Suprapubic skin (tissue), 4 donors: ENCODE results near the gene SLC9A2. TPM values are rescaled to one million over a fixed set of nuclear protein-coding genes. Genes with fewer than 3 reads are reported as not detected.

Experiments
- DNase-seq, 2 donors: peaks; one replicate each; pipeline ENCODE4 v3.0.0-alpha.2; 2019; ENCODE audit warnings: low spot score in 2 of 2
- H3K27ac ChIP-seq: fragments of 200-600 bp; sonication (generic); one replicate; pipeline ENCODE4 v1.5.1; 2019
- H3K27me3 ChIP-seq: fragments of 200-600 bp; sonication (generic); one replicate; pipeline ENCODE4 v1.5.1; 2019
- H3K36me3 ChIP-seq: fragments of 200-600 bp; sonication (generic); one replicate; pipeline ENCODE4 v1.5.1; 2019
- H3K4me1 ChIP-seq: fragments of 200-600 bp; sonication (generic); one replicate; pipeline ENCODE4 v1.5.1; 2019
- H3K4me3 ChIP-seq: fragments of 200-600 bp; sonication (generic); one replicate; pipeline ENCODE4 v1.5.1; 2019; ENCODE audit warnings: mild to moderate bottlenecking
- H3K9me3 ChIP-seq: fragments of 200-600 bp; sonication (generic); one replicate; pipeline ENCODE4 v1.5.1; 2019
- CTCF ChIP-seq, 2 donors: fragments of 200-600 bp in 1 of 2; fragments of 450-650 bp in 1 of 2; sonication (generic) in 1 of 2; IDR thresholded peaks; one replicate each; pipeline ENCODE4 v1.5.1; 2016 to 2019; ENCODE audit warnings: antibody characterized with exemption in 2 of 2, mild to moderate bottlenecking in 1 of 2, moderate library complexity in 1 of 2
- EP300 ChIP-seq: sonication (generic); formaldehyde crosslinking; IDR thresholded peaks from one replicate; pipeline ENCODE4 v1.6.1; 2017; ENCODE audit warnings: antibody characterized with exemption
- POLR2A ChIP-seq, 2 donors: fragments of 450-650 bp; IDR thresholded peaks; one replicate each; pipeline ENCODE4 v1.6.1; 2017; ENCODE audit warnings: antibody characterized with exemption in 2 of 2, mild to moderate bottlenecking in 2 of 2, moderate library complexity in 2 of 2
- POLR2AphosphoS5 ChIP-seq, 3 donors: sonication (generic); formaldehyde crosslinking; IDR thresholded peaks; one replicate each; pipeline ENCODE4 v1.6.1; 2017; ENCODE audit warnings: antibody characterized with exemption in 3 of 3
- WGBS: methylation state at CpG from one replicate; pipeline ENCODE4 v1.1.5; 2018; 5-methylcytosine and 5-hydroxymethylcytosine counted together
- total RNA-seq, 4 donors: library from RNA; depleted of rRNA; stranded (reverse); fragments of >200 nt; gene quantifications; one replicate each; pipeline ENCODE4 v1.1.0, GENCODE V29; 2016

SLC9A2 gene
- total RNA-seq, 4 donors from 2014 or later, result 1.2 to 3.9 (median 2.8) TPM

- no peaks in the 10 kb centered on the region for H3K9me3 ChIP-seq
- WGBS, result 0% methylated on average over 14 of the region's 52 CpGs
Measured at GRCh38 chr2:102736410-102737409, 117.4 kb downstream of the SLC9A2 start.

GRCh38 chr2:102737431-102737830 lies 118.1 kb downstream of the SLC9A2 start:
- H3K9me3 ChIP-seq, result no peaks in the 10 kb centered on the region
- peaks cover 16% of the 10 kb centered on the region for H3K4me1 ChIP-seq
- no peak overlapping the region for H3K27ac ChIP-seq
- H3K36me3 ChIP-seq, result no peaks in the 10 kb centered on the region
- 93% methylated on average over 1 of the region's 1 CpG for WGBS
- H3K4me3 ChIP-seq, result peak overlapping the region; percentile 94
- TF ChIP-seq POLR2AphosphoS5 (IDR thresholded peaks at IDR 0.05) (no peak), POLR2A (IDR thresholded peaks at IDR 0.05) (no peak), EP300 (no peak), CTCF (IDR thresholded peaks at IDR 0.05) (no peak)
- H3K27me3 ChIP-seq, result no peaks in the 10 kb centered on the region
- no peak for DNase-seq

More at GRCh38 chr2:102736410-102737409, 117.4 kb downstream of the SLC9A2 start:
- Histone ChIP-seq H3K27me3 (no peaks in the 10 kb centered on the region), H3K4me3 (peak overlapping the region; percentile 94), H3K4me1 (peaks cover 16% of the 10 kb centered on the region), H3K36me3 (peaks cover 1% of the 10 kb centered on the region), H3K27ac (peak overlapping the region; percentile 82)
- peak; percentile 78 to 91 for DNase-seq
- TF ChIP-seq POLR2AphosphoS5 (IDR thresholded peaks at IDR 0.05), result no peak
- peak in 1 of 2 donors; percentile 47 for TF ChIP-seq POLR2A (IDR thresholded peaks at IDR 0.05)

- no peak for TF ChIP-seq POLR2AphosphoS5 (IDR thresholded peaks at IDR 0.05)
- no peak for TF ChIP-seq POLR2A (IDR thresholded peaks at IDR 0.05)
- TF ChIP-seq CTCF (IDR thresholded peaks at IDR 0.05), result no peak
- TF ChIP-seq EP300, result no peak
- Histone ChIP-seq H3K9me3 (no peaks in the 10 kb centered on the region), H3K4me1 (no peaks in the 10 kb centered on the region), H3K4me3 (no peak overlapping the region), H3K27ac (no peak overlapping the region), H3K27me3 (no peaks in the 10 kb centered on the region), H3K36me3 (no peaks in the 10 kb centered on the region)
- DNase-seq, result no peak
- WGBS, result 90% methylated on average over 3 of the region's 3 CpGs
Measured at GRCh38 chr2:102743259-102743658, 123.9 kb downstream of the SLC9A2 start.

- DNase-seq, result no peak
- H3K36me3 ChIP-seq, result no peaks in the 10 kb centered on the region
- TF ChIP-seq POLR2A (IDR thresholded peaks at IDR 0.05), result no peak
- TF ChIP-seq EP300, result no peak
- TF ChIP-seq POLR2AphosphoS5 (IDR thresholded peaks at IDR 0.05), result no peak
- TF ChIP-seq CTCF (IDR thresholded peaks at IDR 0.05), result no peak
- H3K9me3 ChIP-seq, result no peaks in the 10 kb centered on the region
- H3K4me1 ChIP-seq, result no peaks in the 10 kb centered on the region
- H3K27ac ChIP-seq, result no peak overlapping the region
- no peaks in the 10 kb centered on the region for H3K27me3 ChIP-seq
- WGBS, result 96% methylated on average over 4 of the region's 4 CpGs
- no peak overlapping the region for H3K4me3 ChIP-seq
Measured at GRCh38 chr2:102748107-102748506, 128.8 kb downstream of the SLC9A2 start.

- no peaks in the 10 kb centered on the region for H3K27me3 ChIP-seq
- no peak overlapping the region for H3K27ac ChIP-seq
- H3K36me3 ChIP-seq, result no peaks in the 10 kb centered on the region
- 96% methylated on average over 3 of the region's 3 CpGs for WGBS
- no peak for DNase-seq
- no peaks in the 10 kb centered on the region for H3K9me3 ChIP-seq
- H3K4me3 ChIP-seq, result no peak overlapping the region
- no peaks in the 10 kb centered on the region for H3K4me1 ChIP-seq
- TF ChIP-seq POLR2AphosphoS5 (IDR thresholded peaks at IDR 0.05) (no peak), CTCF (IDR thresholded peaks at IDR 0.05) (no peak), POLR2A (IDR thresholded peaks at IDR 0.05) (no peak), EP300 (no peak)
Measured at GRCh38 chr2:102749938-102750337, 130.6 kb downstream of the SLC9A2 start.
